CD4-positive, alpha-beta T cell treated with Interferon alpha-2 for 1 hour (primary cell): ENCODE results near the gene MICAL2.

Experiments
- DNase-seq, 2 donors: peaks; one replicate each; pipeline ENCODE4 v3.0.0-alpha.2; 2020 to 2022

Gene MICAL2

GRCh38 chr11:12174477-12175143 lies 64.2 kb downstream of the MICAL2 start:
- peak in 1 of 2 donors; percentile 16 for DNase-seq

- DNase-seq, result no peak
Observed at GRCh38 chr11:12175694-12176241, 65.4 kb downstream of the MICAL2 start.

GRCh38 chr11:12176410-12176809 lies 66.0 kb downstream of the MICAL2 start:
- DNase-seq, result no peak

GRCh38 chr11:12177739-12178338 lies 67.4 kb downstream of the MICAL2 start:
- DNase-seq, result no peak

GRCh38 chr11:12179019-12179418 lies 68.6 kb downstream of the MICAL2 start:
- no peak for DNase-seq

GRCh38 chr11:12179531-12179930 lies 69.1 kb downstream of the MICAL2 start:
- DNase-seq, result no peak

GRCh38 chr11:12180257-12181205 lies 70.1 kb downstream of the MICAL2 start:
- no peak for DNase-seq

- DNase-seq, result no peak
Observed at GRCh38 chr11:12182302-12182675, 71.9 kb downstream of the MICAL2 start.

GRCh38 chr11:12182676-12183541 lies 72.5 kb downstream of the MICAL2 start:
- no peak for DNase-seq

GRCh38 chr11:12183827-12184620 lies 73.6 kb downstream of the MICAL2 start:
- no peak for DNase-seq

GRCh38 chr11:12184699-12185098 lies 74.3 kb downstream of the MICAL2 start:
- DNase-seq, result no peak

GRCh38 chr11:12185106-12185690 lies 74.8 kb downstream of the MICAL2 start:
- DNase-seq, result no peak

GRCh38 chr11:12185914-12186313 lies 75.5 kb downstream of the MICAL2 start:
- DNase-seq, result no peak

- no peak for DNase-seq
Observed at GRCh38 chr11:12186701-12187100, 76.3 kb downstream of the MICAL2 start.

GRCh38 chr11:12187399-12187798 lies 77.0 kb downstream of the MICAL2 start:
- no peak for DNase-seq

- no peak for DNase-seq
Observed at GRCh38 chr11:12188548-12189317, 78.3 kb downstream of the MICAL2 start.

- DNase-seq, result peak; percentile 26 to 65
Observed at GRCh38 chr11:12189543-12190235, 79.3 kb downstream of the MICAL2 start.

GRCh38 chr11:12190511-12190910 lies 80.1 kb downstream of the MICAL2 start:
- DNase-seq, result no peak

- DNase-seq, result peak in 1 of 2 donors; percentile 31
Observed at GRCh38 chr11:12192794-12193514, 82.6 kb downstream of the MICAL2 start.
